Liver (tissue), 3 donors: Measurements from ENCODE around the gene IGFBP1.

Experiments
- CTCF ChIP-seq: fragments of 150-350 bp; IDR thresholded peaks from 2 replicates; pipeline ENCODE4 v1.5.1; 2017; ENCODE audit warnings: improper control_type of control experiment, low read depth, low read length; ENCODE audit not compliant: missing input control
- EGR1 ChIP-seq, 2 donors: IDR thresholded peaks; 2 replicates each; pipeline ENCODE4 v1.6.1; 2016 to 2018; ENCODE audit warnings: antibody characterized with exemption in 2 of 2, low read depth in 2 of 2
- FOXA1 ChIP-seq: IDR thresholded peaks from 2 replicates; pipeline ENCODE4 v1.6.1; 2016; ENCODE audit warnings: antibody characterized with exemption
- GABPA ChIP-seq, 2 donors: IDR thresholded peaks in 1 of 2; conservative IDR thresholded peaks in 1 of 2; 2 replicates each; pipeline ENCODE4 v1.6.1; 2016; ENCODE audit warnings: antibody characterized with exemption in 2 of 2, mild to moderate bottlenecking in 1 of 2, moderate library complexity in 1 of 2
- HNF4A ChIP-seq, 2 donors: conservative IDR thresholded peaks; 2 replicates each; pipeline ENCODE4 v1.6.1; 2016; ENCODE audit warnings: antibody characterized with exemption in 2 of 2, mild to moderate bottlenecking in 2 of 2
- JUND ChIP-seq, 2 donors: IDR thresholded peaks; 2 replicates each; pipeline ENCODE4 v1.6.1; 2016; ENCODE audit warnings: antibody characterized with exemption in 2 of 2
- MAX ChIP-seq: IDR thresholded peaks from 2 replicates; pipeline ENCODE4 v1.6.1; 2016; ENCODE audit warnings: antibody characterized with exemption
- SP1 ChIP-seq: IDR thresholded peaks from 2 replicates; pipeline ENCODE4 v1.6.1; 2018; ENCODE audit warnings: antibody characterized with exemption, mild to moderate bottlenecking
- TAF1 ChIP-seq: conservative IDR thresholded peaks from 2 replicates; pipeline ENCODE4 v1.6.1; 2016; ENCODE audit warnings: antibody characterized with exemption, mild to moderate bottlenecking
- YY1 ChIP-seq: IDR thresholded peaks from 2 replicates; pipeline ENCODE4 v1.6.1; 2016; ENCODE audit warnings: antibody characterized with exemption, mild to moderate bottlenecking
- donor health status: healthy.
- donor health status: healthy.

- no peak for TF ChIP-seq CTCF
- TF ChIP-seq FOXA1, result no peak
- no peak for TF ChIP-seq YY1
- no peak for TF ChIP-seq TAF1
- no peak for TF ChIP-seq GABPA (IDR thresholded peaks at IDR 0.05 in 1 of 2, conservative IDR thresholded peaks at IDR 0.05 in 1 of 2)
- no peak for TF ChIP-seq EGR1 (IDR thresholded peaks at IDR 0.05; ENCODE audit: low read depth in 2 of 2)
- no peak for TF ChIP-seq HNF4A (conservative IDR thresholded peaks at IDR 0.05)
- no peak for TF ChIP-seq MAX
- TF ChIP-seq JUND (IDR thresholded peaks at IDR 0.05), result no peak
- TF ChIP-seq SP1, result no peak
These were observed 15.3 kb upstream of the IGFBP1 start, which contains the start of gene CCDC201 for GRCh38 chr7:45873035-45873354.
